Activated CD4-positive, alpha-beta T cell treated with anti-CD3 and anti-CD28 coated beads, Interleukin-2, amount 10 ng/mL, durations not matched to agents 24 days and 14 days (primary cell): ENCODE data around the gene RRAD. TPM values are rescaled to one million over a fixed set of nuclear protein-coding genes. Genes with fewer than 3 reads are reported as not detected.
A peak's percentile ranks its signal among the peaks of the same experiment; 100 is the strongest.
"Not testable (repeated sequence)": the region's sequence is repeated elsewhere in the genome, so short reads cannot be mapped to it uniquely, and the experiment has no call there.

Experiments
- DNase-seq: peaks from one replicate; pipeline ENCODE4 v3.0.0; 2022
- H3K27ac Mint-ChIP-seq: one replicate; pipeline ENCODE4 v1.8.0; 2022; ENCODE audit warnings: mild to moderate bottlenecking, mixed read lengths
- H3K27me3 Mint-ChIP-seq: one replicate; pipeline ENCODE4 v1.8.0; 2022; ENCODE audit warnings: mixed read lengths
- H3K36me3 Mint-ChIP-seq: one replicate; pipeline ENCODE4 v1.8.0; 2022; ENCODE audit warnings: low read depth, mild to moderate bottlenecking, mixed read lengths
- H3K4me1 Mint-ChIP-seq: one replicate; pipeline ENCODE4 v1.8.0; 2021; ENCODE audit warnings: mixed read lengths
- H3K4me3 Mint-ChIP-seq: one replicate; pipeline ENCODE4 v1.8.0; 2022; ENCODE audit warnings: mild to moderate bottlenecking, moderate library complexity, mixed read lengths
- H3K9me3 Mint-ChIP-seq: one replicate; pipeline ENCODE4 v1.8.0; 2021; ENCODE audit warnings: mixed read lengths
- intact Hi-C: fragments of 100-400 bp; cut with micrococcal nuclease; formaldehyde crosslinking; loops from one replicate; pipeline ENCODE4 v1.15.1; 2023
- total RNA-seq: library from RNA; stranded (reverse); gene quantifications from 2 replicates; pipeline ENCODE4 v1.2.3, GENCODE V29; 2022

Gene RRAD
- total RNA-seq, 1 donor from 2014 or later = 1.3 TPM

DNA sequence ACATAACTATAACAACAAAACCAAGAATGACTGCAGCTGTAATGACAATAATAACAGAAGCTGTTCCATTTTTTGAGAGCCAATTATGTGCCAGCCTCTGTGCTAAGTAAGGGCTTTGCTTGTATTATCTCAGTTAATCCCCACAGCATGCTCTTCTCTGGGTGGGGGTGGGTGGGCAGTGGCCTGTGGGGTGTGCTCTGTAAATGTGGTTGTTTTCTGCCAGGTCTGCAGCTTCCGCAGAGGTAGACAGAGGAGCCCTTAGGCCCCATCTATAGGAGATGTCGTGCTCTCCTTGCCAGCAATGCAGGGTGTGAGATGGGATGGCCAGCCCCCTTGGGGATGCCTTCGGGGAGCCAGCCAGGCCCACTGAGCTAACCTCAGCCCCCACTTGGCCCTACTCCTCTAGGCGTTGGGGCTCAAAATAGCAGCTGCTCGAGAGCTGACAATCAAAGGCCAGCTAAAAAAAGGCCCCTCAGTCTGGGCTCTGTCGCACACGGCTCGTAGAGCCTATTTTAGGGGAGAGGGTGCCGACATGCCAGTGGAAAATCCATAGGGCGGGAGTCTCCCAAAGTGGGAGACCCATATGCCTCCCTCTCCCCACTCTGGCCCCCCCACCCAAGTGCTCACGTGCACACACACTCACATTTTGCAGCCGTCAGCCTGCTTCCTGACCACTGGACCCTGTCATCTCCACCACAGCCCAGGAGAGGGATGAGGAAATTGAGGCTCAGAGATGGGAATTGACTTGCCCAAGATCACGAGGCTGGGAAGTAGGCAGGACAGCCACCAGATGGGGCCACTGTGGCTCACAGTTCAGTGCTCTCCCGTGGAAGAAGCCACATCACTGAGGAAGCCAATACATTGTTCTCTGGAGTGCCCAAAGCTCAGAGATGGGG is 22.4 kb downstream of the RRAD start:
- no peaks in the 10 kb centered on the region for H3K9me3 Mint-ChIP-seq
- H3K27ac Mint-ChIP-seq = no peak overlapping the region
- no peak for DNase-seq
- no peaks in the 10 kb centered on the region for H3K36me3 Mint-ChIP-seq
- peaks cover 9% of the 10 kb centered on the region for H3K4me1 Mint-ChIP-seq
- intact Hi-C loops = no loop called here
- no peaks in the 10 kb centered on the region for H3K27me3 Mint-ChIP-seq
- H3K4me3 Mint-ChIP-seq = no peak overlapping the region

DNA sequence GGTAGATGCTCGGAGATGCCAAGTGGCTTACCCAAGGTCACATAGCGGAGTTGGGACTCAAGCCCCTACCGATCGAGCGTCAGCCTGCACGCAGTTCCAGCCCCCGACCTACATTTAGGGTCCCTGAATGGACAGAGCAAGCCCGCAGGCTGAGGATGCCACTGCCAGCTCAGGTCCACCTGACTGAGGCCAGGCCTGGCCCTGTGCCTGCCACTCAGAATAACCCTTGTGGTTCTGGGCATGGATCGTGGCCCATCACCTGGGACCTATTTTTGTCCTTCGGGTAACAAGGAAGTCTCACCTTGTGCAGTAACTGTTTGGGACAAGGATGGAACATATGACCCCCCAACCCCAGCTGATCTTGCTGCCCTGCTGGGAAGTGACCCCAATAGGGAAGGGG is 23.7 kb downstream of the RRAD start:
- intact Hi-C loops = no loop called here
- H3K9me3 Mint-ChIP-seq = no peaks in the 10 kb centered on the region
- H3K27ac Mint-ChIP-seq = no peak overlapping the region
- peaks cover 7% of the 10 kb centered on the region for H3K4me1 Mint-ChIP-seq
- no peak for DNase-seq
- no peaks in the 10 kb centered on the region for H3K36me3 Mint-ChIP-seq
- no peaks in the 10 kb centered on the region for H3K27me3 Mint-ChIP-seq
- H3K4me3 Mint-ChIP-seq = no peak overlapping the region

DNA sequence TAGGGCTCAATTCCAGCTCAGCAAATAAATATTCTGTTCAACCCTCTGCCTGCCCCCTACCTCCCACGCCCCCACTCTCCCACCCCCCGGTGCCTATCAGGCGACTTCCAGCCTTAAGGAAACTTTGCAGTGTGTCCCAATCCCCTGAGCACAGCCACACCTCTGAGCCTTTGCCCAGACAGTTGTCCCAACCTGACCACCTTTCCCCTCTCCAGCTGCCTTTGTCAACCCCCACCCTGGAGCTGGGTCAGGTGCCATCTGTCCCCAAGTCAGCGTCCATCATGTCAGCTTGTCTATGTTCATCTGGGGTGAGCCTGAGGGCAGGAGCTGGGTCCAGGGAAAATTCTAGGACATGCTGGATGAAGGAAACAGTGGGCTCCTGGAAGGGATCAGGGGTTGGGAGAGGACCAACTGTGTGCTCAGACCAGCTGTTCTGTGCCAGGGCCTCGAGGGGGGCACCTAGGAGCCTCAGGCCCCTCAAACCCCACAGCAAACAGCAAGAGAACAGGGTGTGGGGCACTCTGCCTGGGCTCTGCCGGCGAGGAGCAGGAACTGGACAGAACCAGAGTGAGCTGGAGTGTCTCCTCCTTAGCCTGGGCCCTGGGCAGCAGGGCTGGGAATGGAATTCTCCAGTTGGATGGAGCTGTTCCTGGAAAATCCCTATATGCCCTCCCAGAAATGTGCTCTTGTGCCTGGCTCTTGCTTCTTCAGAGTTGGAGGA is 24.5 kb downstream of the RRAD start:
- Mint-ChIP-seq H3K27ac (no peak overlapping the region), H3K9me3 (no peaks in the 10 kb centered on the region)
- intact Hi-C loops = no loop called here

GRCh38 chr16:66899945-66900710 is 25.2 kb downstream of the RRAD start:
- intact Hi-C loops = no loop called here
- DNase-seq = no peak
- H3K27ac Mint-ChIP-seq = no peak overlapping the region

More for the DNA sequence above, 24.5 kb downstream of the RRAD start:
- no peak for DNase-seq
- no peak overlapping the region for H3K4me3 Mint-ChIP-seq
- H3K36me3 Mint-ChIP-seq = no peaks in the 10 kb centered on the region
- no peaks in the 10 kb centered on the region for H3K27me3 Mint-ChIP-seq
- peaks cover 2% of the 10 kb centered on the region for H3K4me1 Mint-ChIP-seq

DNA sequence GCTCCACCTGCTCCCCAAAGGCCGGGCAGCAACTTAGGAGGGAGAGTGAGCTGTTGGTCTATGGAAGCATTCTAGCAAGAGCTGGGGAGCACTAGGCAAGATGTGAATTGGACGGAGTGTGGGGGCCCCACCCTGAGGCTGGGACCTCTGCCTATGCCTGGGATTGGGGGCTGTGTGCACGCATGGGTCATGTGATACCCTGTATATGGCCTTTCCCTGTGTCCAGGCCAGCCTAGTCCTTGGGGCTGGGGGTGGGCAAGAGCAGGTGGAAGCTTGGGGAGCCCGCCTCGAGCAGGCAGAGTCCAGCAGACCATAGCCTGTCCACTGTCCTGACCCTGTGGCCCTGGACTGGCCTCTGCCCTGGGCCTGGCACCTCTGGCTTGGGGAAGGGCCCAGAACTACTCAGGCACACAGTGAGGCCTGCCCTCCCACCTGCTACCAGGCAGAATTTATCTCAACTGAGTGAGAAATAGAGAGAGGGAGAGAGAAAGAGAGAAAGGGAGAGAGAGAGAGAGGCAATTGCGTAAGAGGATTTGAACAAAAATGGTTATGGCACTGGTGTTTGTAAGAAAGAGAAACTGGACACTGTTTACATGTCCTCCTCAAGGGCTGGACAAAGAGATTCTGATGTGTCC is 25.9 kb downstream of the RRAD start:
- Mint-ChIP-seq H3K9me3 (no peaks in the 10 kb centered on the region), H3K27ac (no peak overlapping the region), H3K36me3 (peaks cover 4% of the 10 kb centered on the region), H3K4me3 (no peak overlapping the region), H3K27me3 (no peaks in the 10 kb centered on the region), H3K4me1 (peaks cover 9% of the 10 kb centered on the region)
- intact Hi-C loops = no loop called here
- no peak for DNase-seq

More at GRCh38 chr16:66899945-66900710, 25.2 kb downstream of the RRAD start:
- Mint-ChIP-seq H3K36me3 (no peaks in the 10 kb centered on the region), H3K9me3 (no peaks in the 10 kb centered on the region), H3K4me3 (no peak overlapping the region), H3K27me3 (no peaks in the 10 kb centered on the region), H3K4me1 (peaks cover 2% of the 10 kb centered on the region)

- intact Hi-C loops = no loop called here
- Mint-ChIP-seq H3K9me3 (no peaks in the 10 kb centered on the region), H3K36me3 (peaks cover 8% of the 10 kb centered on the region), H3K27ac (no peak overlapping the region), H3K4me3 (no peak overlapping the region), H3K4me1 (peaks cover 11% of the 10 kb centered on the region), H3K27me3 (no peaks in the 10 kb centered on the region)
- DNase-seq = no peak
Measured at GRCh38 chr16:66898933-66899309, 26.4 kb downstream of the RRAD start.

DNA sequence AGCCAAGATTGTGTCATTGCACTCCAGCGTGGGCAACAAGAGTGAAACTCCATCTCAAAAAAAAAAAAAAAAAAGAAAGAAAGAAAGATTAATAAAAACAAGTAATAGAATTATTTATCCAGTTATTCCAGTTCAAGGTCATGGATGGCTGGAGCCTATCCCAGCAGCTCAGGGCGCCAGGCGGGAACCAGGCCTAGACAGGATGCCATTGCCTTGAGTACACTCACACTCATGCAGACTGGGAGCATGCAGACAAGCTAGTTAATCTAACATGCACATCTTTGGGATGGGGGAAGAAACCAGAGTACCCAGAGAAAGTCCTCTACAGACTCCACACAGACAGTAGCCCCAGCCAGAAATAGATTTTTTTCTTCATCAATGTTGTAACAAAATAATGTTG is 27.1 kb downstream of the RRAD start:
- Mint-ChIP-seq H3K27me3 (no peaks in the 10 kb centered on the region), H3K4me3 (no peak overlapping the region), H3K4me1 (peaks cover 12% of the 10 kb centered on the region), H3K27ac (no peak overlapping the region), H3K36me3 (peaks cover 8% of the 10 kb centered on the region), H3K9me3 (no peaks in the 10 kb centered on the region)
- no peak for DNase-seq
- intact Hi-C loops = no loop called here

- peaks cover 12% of the 10 kb centered on the region for H3K36me3 Mint-ChIP-seq
- H3K9me3 Mint-ChIP-seq, DNase-seq, H3K27me3 Mint-ChIP-seq, H3K4me3 Mint-ChIP-seq, H3K27ac Mint-ChIP-seq, intact Hi-C loops: not testable (repeated sequence)
- peaks cover 20% of the 10 kb centered on the region for H3K4me1 Mint-ChIP-seq
Measured at GRCh38 chr16:66896682-66897081, 28.7 kb downstream of the RRAD start.

DNA sequence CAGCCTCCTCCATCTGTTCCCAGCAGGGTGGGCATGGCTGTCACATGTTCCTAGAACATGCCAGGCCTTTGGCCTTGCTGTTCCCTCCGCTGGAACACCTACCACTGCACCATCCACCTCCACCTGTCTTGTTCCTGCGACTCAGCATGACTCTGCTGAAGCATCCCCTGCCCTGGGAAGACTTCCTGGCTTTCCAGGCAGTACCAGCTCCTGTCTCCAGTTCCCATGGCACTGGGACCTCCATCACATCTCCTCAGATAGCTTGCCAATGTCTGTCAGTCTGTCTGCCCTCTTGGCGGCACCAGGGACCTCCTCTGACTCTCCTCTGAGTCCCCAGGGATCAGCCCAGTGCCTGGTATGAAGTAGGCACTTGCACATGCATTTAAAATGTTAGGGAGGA is 29.3 kb downstream of the RRAD start:
- Mint-ChIP-seq H3K9me3 (no peaks in the 10 kb centered on the region), H3K36me3 (peaks cover 17% of the 10 kb centered on the region), H3K27me3 (no peaks in the 10 kb centered on the region), H3K27ac (no peak overlapping the region), H3K4me1 (peaks cover 22% of the 10 kb centered on the region), H3K4me3 (no peak overlapping the region)
- intact Hi-C loops = loop anchor here (1.0 kb wide), 2 partner anchors 32 to 51 kb away; no protein-coding TSS in a partner anchor
- no peak for DNase-seq

DNA sequence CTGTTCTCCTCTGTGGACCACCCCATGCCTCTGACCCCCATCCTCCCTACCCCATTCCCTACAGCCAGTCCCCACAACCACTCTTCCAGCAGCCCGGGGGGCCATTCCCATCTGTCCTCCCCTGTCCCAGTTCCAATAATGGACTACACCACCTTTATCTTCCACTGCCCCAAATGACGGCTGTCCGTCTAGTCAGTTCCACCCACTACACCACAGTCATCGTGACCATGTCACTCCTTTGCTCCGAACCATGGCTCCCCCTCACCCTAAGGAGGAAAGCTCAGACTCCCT is 29.7 kb downstream of the RRAD start:
- intact Hi-C loops = loop anchor here (1.0 kb wide), 2 partner anchors 33 to 52 kb away; no protein-coding TSS in a partner anchor
- no peak for DNase-seq
- Mint-ChIP-seq H3K27ac (no peak overlapping the region), H3K4me3 (no peak overlapping the region), H3K9me3 (no peaks in the 10 kb centered on the region), H3K36me3 (peaks cover 19% of the 10 kb centered on the region), H3K4me1 (peaks cover 22% of the 10 kb centered on the region), H3K27me3 (no peaks in the 10 kb centered on the region)

DNA sequence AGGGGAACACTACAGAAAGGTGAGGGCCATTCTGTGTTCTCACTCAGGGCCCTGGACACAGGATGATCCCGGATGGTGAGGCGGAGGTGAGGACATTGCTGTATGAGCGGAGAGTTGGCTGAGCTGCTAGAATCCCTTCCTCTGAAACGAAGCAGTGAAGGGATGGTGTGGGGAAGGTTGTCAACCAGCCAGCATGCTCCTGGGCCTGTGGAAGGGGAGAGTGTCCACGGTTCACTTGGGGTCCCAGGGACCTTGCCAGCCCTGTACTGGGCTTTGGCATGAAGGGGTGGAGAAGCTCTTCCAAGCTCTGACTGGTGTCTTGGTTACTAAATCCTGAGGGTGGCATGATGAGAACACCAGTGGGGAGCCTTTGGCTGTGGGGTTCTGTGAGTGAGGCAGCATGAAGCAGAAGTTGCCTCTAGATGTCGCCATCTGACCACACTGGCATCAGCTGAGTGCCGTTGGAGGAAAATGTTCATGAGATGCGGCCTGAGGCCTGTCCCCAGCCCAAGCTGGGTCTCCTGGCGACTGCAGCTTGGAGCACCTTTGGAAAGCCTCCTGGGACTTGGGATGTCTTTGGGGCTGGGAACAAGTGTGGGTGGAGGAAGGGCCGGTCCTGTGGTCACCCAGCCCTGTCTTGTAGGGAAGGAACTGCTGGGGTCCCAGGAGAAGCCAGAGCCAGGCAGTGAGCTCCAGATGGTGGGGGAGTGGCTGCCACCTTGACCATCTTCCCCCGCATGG is 30.2 kb downstream of the RRAD start:
- no peak overlapping the region for H3K27ac Mint-ChIP-seq
- no peaks in the 10 kb centered on the region for H3K9me3 Mint-ChIP-seq
- no peak overlapping the region for H3K4me3 Mint-ChIP-seq
- H3K4me1 Mint-ChIP-seq = peaks cover 22% of the 10 kb centered on the region
- H3K27me3 Mint-ChIP-seq = no peaks in the 10 kb centered on the region
- DNase-seq = peak; percentile 91
- peaks cover 19% of the 10 kb centered on the region for H3K36me3 Mint-ChIP-seq
- intact Hi-C loops = loop anchor here (1.0 kb wide), 2 partner anchors 33 to 52 kb away; no protein-coding TSS in a partner anchor

- Mint-ChIP-seq H3K4me3 (no peak overlapping the region), H3K4me1 (peaks cover 22% of the 10 kb centered on the region), H3K9me3 (no peaks in the 10 kb centered on the region), H3K27me3 (no peaks in the 10 kb centered on the region), H3K27ac (no peak overlapping the region), H3K36me3 (peaks cover 25% of the 10 kb centered on the region)
- intact Hi-C loops = no loop called here
- no peak for DNase-seq
Measured at GRCh38 chr16:66894055-66894454, 31.3 kb downstream of the RRAD start.

DNA sequence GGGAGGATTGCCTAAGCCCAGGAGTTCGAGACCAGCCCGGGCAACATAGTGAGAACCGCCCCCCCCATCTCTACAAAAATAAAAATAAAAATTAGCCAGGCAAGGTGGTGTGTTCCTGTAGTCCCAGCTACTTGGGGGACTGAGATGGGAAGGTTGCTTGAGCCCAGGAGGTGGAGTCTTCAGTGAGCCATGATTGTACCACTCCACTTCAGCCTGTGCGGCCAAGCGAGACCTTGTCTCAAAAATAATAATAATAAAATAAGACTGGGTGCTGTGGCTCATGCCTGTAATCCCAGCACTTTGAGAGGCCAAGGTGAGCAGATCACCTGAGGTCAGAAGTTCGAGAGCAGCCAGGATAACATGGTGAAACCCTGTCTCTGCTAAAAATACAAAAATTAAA is 33.5 kb downstream of the RRAD start:
- no peaks in the 10 kb centered on the region for H3K9me3 Mint-ChIP-seq
- no peaks in the 10 kb centered on the region for H3K27me3 Mint-ChIP-seq
- H3K27ac Mint-ChIP-seq = no peak overlapping the region
- no peak overlapping the region for H3K4me3 Mint-ChIP-seq
- peaks cover 35% of the 10 kb centered on the region for H3K4me1 Mint-ChIP-seq
- intact Hi-C loops = no loop called here
- peaks cover 40% of the 10 kb centered on the region for H3K36me3 Mint-ChIP-seq
- no peak for DNase-seq
